ENCODE data around the gene CLCNKA. TPM values are rescaled to one million over a fixed set of nuclear protein-coding genes. Genes with fewer than 3 reads are reported as not detected.

The CLCNKA gene
- polyA plus RNA-seq, 1 of the 3 experiments (the other 2 are of a cell fraction) = 0.03 TPM

DNA sequence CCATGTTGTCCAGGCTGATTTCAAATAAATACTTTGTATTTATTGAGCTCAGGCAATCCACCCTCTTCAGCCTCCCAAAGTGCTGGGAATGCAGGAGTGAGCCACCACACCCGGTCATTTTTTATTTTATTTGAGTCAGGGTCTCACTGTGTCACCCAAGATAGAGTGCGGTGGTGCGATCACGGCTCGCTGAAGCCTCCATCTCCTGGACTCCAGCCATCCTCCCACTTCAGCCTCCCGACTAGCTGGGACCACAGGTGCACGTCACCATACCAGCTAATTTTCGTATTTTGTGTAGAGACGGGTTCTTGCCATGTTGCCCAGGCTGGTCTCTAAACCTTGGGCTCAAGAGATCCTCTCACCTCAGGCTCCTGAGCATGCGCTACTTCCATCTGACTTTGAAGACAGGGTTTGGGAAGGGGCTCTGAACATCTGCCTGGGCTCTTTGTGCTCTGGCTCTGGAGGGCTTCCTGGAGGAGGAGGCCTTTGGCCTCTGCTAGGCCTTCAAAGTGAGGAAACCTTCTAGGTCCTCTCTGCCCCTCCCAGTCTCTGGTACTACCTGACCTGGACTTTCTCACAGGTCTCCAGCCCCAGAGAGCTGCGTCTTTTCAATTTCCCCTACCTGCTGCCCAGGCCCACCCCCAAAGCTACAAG, 9.8 kb upstream of the CLCNKA start:
- Histone ChIP-seq H4K20me1 (ENCODE audit: insufficient read depth) (no peaks in the 10 kb centered on the region), H3F3A (replicated peaks; ENCODE audit: insufficient read depth) (no peaks in the 10 kb centered on the region), H3K4me1 (ENCODE audit: control insufficient read depth in 1 of 2, insufficient read depth in 2 of 2, low read depth in 1 of 2, low read length in 1 of 2) (peaks cover 0 to 23% of the 10 kb centered on the region in 2 experiments; a peak in 1 of 4 replicates), H3K27me3 (ENCODE audit: insufficient read depth) (no peaks in the 10 kb centered on the region), H2AFZ (ENCODE audit: low read depth) (no peak overlapping the region), H3K4me3 (ENCODE audit: low read depth in 2 of 2, low read length in 1 of 2) (no peak overlapping the region), H3K36me3 (replicated peaks in 1 of 2; ENCODE audit: control insufficient read depth in 1 of 2, insufficient read depth in 2 of 2, low read length in 1 of 2) (no peaks in the 10 kb centered on the region), H3K27ac (ENCODE audit: low read depth in 2 of 2, low read length in 1 of 2) (no peak overlapping the region), H3K9me2 (no peaks in the 10 kb centered on the region), H3K9ac (no peak overlapping the region), H3K9me3 (no peaks in the 10 kb centered on the region), H3K79me2 (ENCODE audit: insufficient read depth) (no peaks in the 10 kb centered on the region), H3K4me2 (no peak overlapping the region)
- TF ChIP-seq NRF1 (IDR thresholded peaks at IDR 0.05; ENCODE audit: low read depth, low read length) (no peak), JUND (IDR thresholded peaks at IDR 0.05) (no peak), RAD21 (IDR thresholded peaks at IDR 0.05; ENCODE audit: low read length) (no peak), GATA2 (CRISPR knock-in tag; IDR thresholded peaks at IDR 0.05) (no peak), POLR2AphosphoS5 (IDR thresholded peaks at IDR 0.05; ENCODE audit: low read depth, low read length) (no peak), TEAD4 (IDR thresholded peaks at IDR 0.05; ENCODE audit: borderline replicate concordance, insufficient read depth) (no peak), EZH2phosphoT487 (IDR thresholded peaks at IDR 0.05; ENCODE audit: borderline replicate concordance, low read depth) (no peak), TAF1 (IDR thresholded peaks at IDR 0.05; ENCODE audit: borderline replicate concordance, low read depth, low read length) (no peak), CHD2 (IDR thresholded peaks at IDR 0.05; ENCODE audit: low read length, partially characterized antibody) (no peak), GABPA (IDR thresholded peaks at IDR 0.05; ENCODE audit: low read depth) (no peak)
- TF ChIP-seq, protein P1, sequence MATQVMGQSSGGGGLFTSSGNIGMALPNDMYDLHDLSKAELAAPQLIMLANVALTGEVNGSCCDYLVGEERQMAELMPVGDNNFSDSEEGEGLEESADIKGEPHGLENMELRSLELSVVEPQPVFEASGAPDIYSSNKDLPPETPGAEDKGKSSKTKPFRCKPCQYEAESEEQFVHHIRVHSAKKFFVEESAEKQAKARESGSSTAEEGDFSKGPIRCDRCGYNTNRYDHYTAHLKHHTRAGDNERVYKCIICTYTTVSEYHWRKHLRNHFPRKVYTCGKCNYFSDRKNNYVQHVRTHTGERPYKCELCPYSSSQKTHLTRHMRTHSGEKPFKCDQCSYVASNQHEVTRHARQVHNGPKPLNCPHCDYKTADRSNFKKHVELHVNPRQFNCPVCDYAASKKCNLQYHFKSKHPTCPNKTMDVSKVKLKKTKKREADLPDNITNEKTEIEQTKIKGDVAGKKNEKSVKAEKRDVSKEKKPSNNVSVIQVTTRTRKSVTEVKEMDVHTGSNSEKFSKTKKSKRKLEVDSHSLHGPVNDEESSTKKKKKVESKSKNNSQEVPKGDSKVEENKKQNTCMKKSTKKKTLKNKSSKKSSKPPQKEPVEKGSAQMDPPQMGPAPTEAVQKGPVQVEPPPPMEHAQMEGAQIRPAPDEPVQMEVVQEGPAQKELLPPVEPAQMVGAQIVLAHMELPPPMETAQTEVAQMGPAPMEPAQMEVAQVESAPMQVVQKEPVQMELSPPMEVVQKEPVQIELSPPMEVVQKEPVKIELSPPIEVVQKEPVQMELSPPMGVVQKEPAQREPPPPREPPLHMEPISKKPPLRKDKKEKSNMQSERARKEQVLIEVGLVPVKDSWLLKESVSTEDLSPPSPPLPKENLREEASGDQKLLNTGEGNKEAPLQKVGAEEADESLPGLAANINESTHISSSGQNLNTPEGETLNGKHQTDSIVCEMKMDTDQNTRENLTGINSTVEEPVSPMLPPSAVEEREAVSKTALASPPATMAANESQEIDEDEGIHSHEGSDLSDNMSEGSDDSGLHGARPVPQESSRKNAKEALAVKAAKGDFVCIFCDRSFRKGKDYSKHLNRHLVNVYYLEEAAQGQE (IDR thresholded peaks at IDR 0.05; ENCODE audit: low read depth, low read length) = no peak
- TF ChIP-seq, protein P2, sequence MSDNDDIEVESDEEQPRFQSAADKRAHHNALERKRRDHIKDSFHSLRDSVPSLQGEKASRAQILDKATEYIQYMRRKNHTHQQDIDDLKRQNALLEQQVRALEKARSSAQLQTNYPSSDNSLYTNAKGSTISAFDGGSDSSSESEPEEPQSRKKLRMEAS (IDR thresholded peaks at IDR 0.05; ENCODE audit: low read depth) = no peak
- TF ChIP-seq, protein P3, sequence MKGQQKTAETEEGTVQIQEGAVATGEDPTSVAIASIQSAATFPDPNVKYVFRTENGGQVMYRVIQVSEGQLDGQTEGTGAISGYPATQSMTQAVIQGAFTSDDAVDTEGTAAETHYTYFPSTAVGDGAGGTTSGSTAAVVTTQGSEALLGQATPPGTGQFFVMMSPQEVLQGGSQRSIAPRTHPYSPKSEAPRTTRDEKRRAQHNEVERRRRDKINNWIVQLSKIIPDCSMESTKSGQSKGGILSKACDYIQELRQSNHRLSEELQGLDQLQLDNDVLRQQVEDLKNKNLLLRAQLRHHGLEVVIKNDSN (IDR thresholded peaks at IDR 0.05; ENCODE audit: borderline replicate concordance, low read depth) = no peak
- no peak for DNase-seq
- POLR2A ChIA-PET = interaction anchor here (0.6 kb wide), 1 partner anchor 9 kb away, joined by 3 read pairs; no protein-coding TSS in a partner anchor
- WGBS (ENCODE audit: low lambda C conversion rate) = over 99% methylated on average over 11 of the region's 11 CpGs
- CTCF ChIA-PET = interaction anchor here (0.8 to 4.8 kb wide), 6 partner anchors 17 to 220 kb away, joined by 3 to 27 read pairs (median 3); partner anchors contain the start of gene FAM131C
